ENCODE results near the gene EYA2. TPM values are rescaled to one million over a fixed set of nuclear protein-coding genes. Genes with fewer than 3 reads are reported as not detected.
"Not testable (repeated sequence)": the region's sequence is repeated elsewhere in the genome, so short reads cannot be mapped to it uniquely, and the experiment has no call there.

Gene EYA2
- total and polyA plus RNA-seq, 12 donors = 0.26 to 1.9 (median 0.70) TPM

- TF ChIP-seq, protein P1, sequence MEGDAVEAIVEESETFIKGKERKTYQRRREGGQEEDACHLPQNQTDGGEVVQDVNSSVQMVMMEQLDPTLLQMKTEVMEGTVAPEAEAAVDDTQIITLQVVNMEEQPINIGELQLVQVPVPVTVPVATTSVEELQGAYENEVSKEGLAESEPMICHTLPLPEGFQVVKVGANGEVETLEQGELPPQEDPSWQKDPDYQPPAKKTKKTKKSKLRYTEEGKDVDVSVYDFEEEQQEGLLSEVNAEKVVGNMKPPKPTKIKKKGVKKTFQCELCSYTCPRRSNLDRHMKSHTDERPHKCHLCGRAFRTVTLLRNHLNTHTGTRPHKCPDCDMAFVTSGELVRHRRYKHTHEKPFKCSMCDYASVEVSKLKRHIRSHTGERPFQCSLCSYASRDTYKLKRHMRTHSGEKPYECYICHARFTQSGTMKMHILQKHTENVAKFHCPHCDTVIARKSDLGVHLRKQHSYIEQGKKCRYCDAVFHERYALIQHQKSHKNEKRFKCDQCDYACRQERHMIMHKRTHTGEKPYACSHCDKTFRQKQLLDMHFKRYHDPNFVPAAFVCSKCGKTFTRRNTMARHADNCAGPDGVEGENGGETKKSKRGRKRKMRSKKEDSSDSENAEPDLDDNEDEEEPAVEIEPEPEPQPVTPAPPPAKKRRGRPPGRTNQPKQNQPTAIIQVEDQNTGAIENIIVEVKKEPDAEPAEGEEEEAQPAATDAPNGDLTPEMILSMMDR (IDR thresholded peaks at IDR 0.05) = no peak
- Histone ChIP-seq H3K36me3 (peaks cover 0 to 14% (median 0%) of the 10 kb centered on the region in 9 donors), H3K9me3 (no peaks in the 10 kb centered on the region), H3K27me3 (no peaks in the 10 kb centered on the region), H3K4me1 (peaks cover 0 to 16% (median 0%) of the 10 kb centered on the region in 9 donors), H3K27ac (no peak overlapping the region), H3K4me3 (no peak overlapping the region)
- WGBS, 2 donors = 90 to 93% methylated on average over 12 of the region's 12 CpGs
- intact Hi-C loops (cut with DNase I) = loop anchor here in 2 of 10 donors (5.0 to 10.0 kb wide), 3 partner anchors 63 to 421 kb away; no protein-coding TSS in a partner anchor
- DNase-seq (no peak), ATAC-seq (no peak)
These were observed 309.6 kb downstream of the EYA2 start for GRCh38 chr20:47204008-47204849.

DNA sequence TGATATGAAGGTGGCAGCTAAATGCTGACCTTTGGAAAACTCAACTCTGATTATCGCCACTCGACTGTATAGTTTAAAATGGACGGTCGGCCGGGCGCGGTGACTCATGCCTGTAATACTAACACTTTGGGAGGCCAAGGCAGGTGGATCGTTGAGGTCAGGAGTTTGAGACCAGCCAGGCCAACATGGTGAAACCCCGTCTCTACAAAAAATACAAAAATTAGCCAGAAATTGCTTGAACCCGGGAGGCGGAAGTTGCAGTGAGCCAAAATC, 310.1 kb downstream of the EYA2 start:
- not testable (repeated sequence) for H3K9me3 ChIP-seq, ATAC-seq, H3K27me3 ChIP-seq, H3K27ac ChIP-seq, H3K4me3 ChIP-seq, DNase-seq
- Histone ChIP-seq H3K4me1 (peaks cover 0 to 16% (median 0%) of the 10 kb centered on the region in 9 donors), H3K36me3 (peaks cover 0 to 19% (median 0%) of the 10 kb centered on the region in 9 donors)
- 94 to 95% methylated on average over 11 of the region's 11 CpGs for WGBS, 2 donors
- intact Hi-C loops (cut with DNase I) = loop anchor here in 3 of 10 donors (5.0 to 10.0 kb wide), 4 partner anchors 58 to 420 kb away; no protein-coding TSS in a partner anchor

GRCh38 chr20:47205577-47206123, 311.0 kb downstream of the EYA2 start:
- intact Hi-C loops (cut with DNase I) = loop anchor here in 2 of 10 donors (5.0 to 10.0 kb wide), 2 partner anchors 57 to 419 kb away; no protein-coding TSS in a partner anchor
- peak; percentile 38 to 76 for DNase-seq
- H3K27ac ChIP-seq = no peak overlapping the region
- H3K27me3 ChIP-seq = no peaks in the 10 kb centered on the region
- peaks cover 0 to 28% (median 5%) of the 10 kb centered on the region in 9 donors for H3K36me3 ChIP-seq
- no peak overlapping the region for H3K4me3 ChIP-seq
- TF ChIP-seq, protein P1 (IDR thresholded peaks at IDR 0.05) = peak; percentile 31 to 83 (median 67)
- ATAC-seq = peak; percentile 61 to 86 (median 70)
- H3K9me3 ChIP-seq = no peaks in the 10 kb centered on the region
- peaks cover 0 to 16% (median 0%) of the 10 kb centered on the region in 9 donors for H3K4me1 ChIP-seq
- WGBS, 2 donors = 49 to 56% methylated on average over 9 of the region's 9 CpGs

- intact Hi-C loops (cut with DNase I) = loop anchor here in 2 of 10 donors (5.0 to 10.0 kb wide), 2 partner anchors 56 to 418 kb away; no protein-coding TSS in a partner anchor
- peaks cover 0 to 37% (median 13%) of the 10 kb centered on the region in 9 donors for H3K36me3 ChIP-seq
- not testable (repeated sequence) for H3K27ac ChIP-seq, H3K4me3 ChIP-seq, DNase-seq, H3K27me3 ChIP-seq, ATAC-seq, H3K9me3 ChIP-seq
- 95% methylated on average over 10 of the region's 10 CpGs for WGBS, 2 donors
- peaks cover 0 to 16% (median 0%) of the 10 kb centered on the region in 9 donors for H3K4me1 ChIP-seq
These were observed 311.9 kb downstream of the EYA2 start for GRCh38 chr20:47206552-47206951.

GRCh38 chr20:47206962-47207641, 312.5 kb downstream of the EYA2 start:
- peak overlapping the region in 1 of 10 donors; percentile 21 for H3K27ac ChIP-seq
- WGBS, 2 donors = 73 to 79% methylated on average over 9 of the region's 9 CpGs
- TF ChIP-seq, protein P1 (IDR thresholded peaks at IDR 0.05) = no peak
- H3K9me3 ChIP-seq = no peaks in the 10 kb centered on the region
- H3K4me3 ChIP-seq = no peak overlapping the region
- DNase-seq (no peak), ATAC-seq (peak in 4 of 8 donors; percentile 26 to 53 (median 34))
- H3K27me3 ChIP-seq = no peaks in the 10 kb centered on the region
- peaks cover 0 to 20% (median 3%) of the 10 kb centered on the region in 9 donors for H3K4me1 ChIP-seq
- intact Hi-C loops (cut with DNase I) = loop anchor here in 2 of 10 donors (5.0 to 10.0 kb wide), 2 partner anchors 55 to 418 kb away; no protein-coding TSS in a partner anchor
- H3K36me3 ChIP-seq = peaks cover 0 to 43% (median 18%) of the 10 kb centered on the region in 9 donors
